HCT116 (cell line): ENCODE measurements around the gene ST14.

Source experiments
- CEBPB ChIP-seq: IDR thresholded peaks from 2 replicates; pipeline ENCODE4 v1.6.1; 2012; ENCODE audit warnings: low read depth
- CTCF ChIP-seq, 3 experiments: fragments of 200-600 bp in 1 of 3; sonication (generic) in 1 of 3; IDR thresholded peaks in 2 of 3; conservative IDR thresholded peaks in 1 of 3; 2 replicates each; pipeline ENCODE4 v1.5.1; 2012 to 2017; ENCODE audit warnings: low read depth in 2 of 3, low read length in 2 of 3, antibody characterized with exemption in 1 of 3, borderline replicate concordance in 1 of 3, control low read depth in 1 of 3, mild to moderate bottlenecking in 1 of 3, mixed read lengths in 1 of 3, mixed run types in 1 of 3, moderate library complexity in 1 of 3; ENCODE audit not compliant: insufficient read depth in 1 of 3
- EZH2 ChIP-seq: fragments of 200-600 bp; sonication (generic); IDR thresholded peaks from 2 replicates; pipeline ENCODE4 v1.6.1; 2017; ENCODE audit warnings: antibody characterized with exemption, mixed run types
- EZH2phosphoT487 ChIP-seq: fragments of 200-600 bp; IDR thresholded peaks from 2 replicates; pipeline ENCODE4 v1.6.1; 2018; ENCODE audit warnings: antibody characterized with exemption, borderline replicate concordance
- POLR2A ChIP-seq: IDR thresholded peaks from 2 replicates; pipeline ENCODE4 v1.7.0; 2011; ENCODE audit warnings: borderline replicate concordance; ENCODE audit not compliant: insufficient read depth, insufficient read length; ENCODE audit errors: extremely low read depth
- POLR2AphosphoS5 ChIP-seq: IDR thresholded peaks from 2 replicates; pipeline ENCODE4 v1.6.1; 2011; ENCODE audit warnings: mild to moderate bottlenecking, low read depth, low read length, moderate library complexity
- ZFX ChIP-seq: fragments of 450-650 bp; IDR thresholded peaks from 2 replicates; pipeline ENCODE4 v1.6.1; 2017

- TF ChIP-seq CTCF (IDR thresholded peaks at IDR 0.05 in 2 of 3, conservative IDR thresholded peaks at IDR 0.05 in 1 of 3; ENCODE audit: borderline replicate concordance in 1 of 3, insufficient read depth in 1 of 3, low read depth in 2 of 3, low read length in 2 of 3) (no peak), POLR2AphosphoS5 (no peak), ZFX (no peak), POLR2A (no peak), CEBPB (no peak), EZH2phosphoT487 (no peak), EZH2 (no peak)
Measured at GRCh38 chr11:130165601-130166456, 6.2 kb downstream of the ST14 start.
